MCF 10A (cell line): ENCODE results near the gene WDR4. TPM values are rescaled to one million over a fixed set of nuclear protein-coding genes. Genes with fewer than 3 reads are reported as not detected.
A peak's percentile ranks its signal among the peaks of the same experiment; 100 is the strongest.
"Not testable (repeated sequence)": the region's sequence is repeated elsewhere in the genome, so short reads cannot be mapped to it uniquely, and the experiment has no call there.

Experiments
- BruUV-seq: library from RNA; stranded (reverse); fragments of 400-500 nt; replicated peaks from 2 replicates; lab custom pipeline; 2021; lab: Mats Ljungman, UMichigan
- CTCF ChIA-PET: fragments of 300-600 bp; sonication (Branson Sonifier 250); formaldehyde crosslinking; extraction: SDS; loops from one replicate; lab custom pipeline; 2021; ENCODE audit warnings: antibody characterized with exemption, inconsistent platforms; lab: Yijun Ruan, JAX
- POLR2A ChIA-PET: fragments of 300-600, 350-650 bp; sonication (Branson Sonifier 250); formaldehyde crosslinking; extraction: SDS; loops from one replicate; lab custom pipeline; 2020; ENCODE audit warnings: antibody characterized with exemption, inconsistent platforms; lab: Yijun Ruan, JAX
- DNase-seq: peaks from one replicate; pipeline ENCODE4 v3.0.0-alpha.2; 2018; ENCODE audit not compliant: unreplicated experiment
- H3K27ac Mint-ChIP-seq: one replicate; pipeline ENCODE4 v1.8.0; 2022; ENCODE audit warnings: mild to moderate bottlenecking, low read depth, mixed read lengths; ENCODE audit not compliant: unreplicated experiment
- H3K27me3 Mint-ChIP-seq: one replicate; pipeline ENCODE4 v1.8.0; 2022; ENCODE audit warnings: mixed read lengths; ENCODE audit not compliant: insufficient read depth, unreplicated experiment
- H3K36me3 Mint-ChIP-seq: one replicate; pipeline ENCODE4 v1.8.0; 2022; ENCODE audit warnings: mild to moderate bottlenecking, moderate library complexity, mixed read lengths; ENCODE audit not compliant: insufficient read depth, unreplicated experiment
- H3K4me1 Mint-ChIP-seq: one replicate; pipeline ENCODE4 v1.8.0; 2022; ENCODE audit warnings: mixed read lengths; ENCODE audit not compliant: insufficient read depth, unreplicated experiment
- H3K4me3 Mint-ChIP-seq: one replicate; pipeline ENCODE4 v1.8.0; 2022; ENCODE audit warnings: mild to moderate bottlenecking, moderate library complexity, mixed read lengths; ENCODE audit not compliant: unreplicated experiment
- H3K9me3 Mint-ChIP-seq: one replicate; pipeline ENCODE4 v1.8.0; 2022; ENCODE audit warnings: mixed read lengths; ENCODE audit not compliant: unreplicated experiment
- CTCF ChIP-seq: fragments of 200-600 bp; IDR thresholded peaks from one replicate; pipeline ENCODE4 v1.8.0; 2022; ENCODE audit warnings: antibody characterized with exemption, mild to moderate bottlenecking; ENCODE audit not compliant: unreplicated experiment
- intact Hi-C: fragments of 100-400 bp; cut with micrococcal nuclease; formaldehyde crosslinking; loops from 2 replicates; pipeline ENCODE4 v1.14.1; 2022
- total RNA-seq: library from RNA; stranded (reverse); gene quantifications from 2 replicates; pipeline ENCODE4 v1.2.3, GENCODE V29; 2022

Gene WDR4
- total RNA-seq, 1 experiment from 2014 or later, result 34.4 TPM

DNA sequence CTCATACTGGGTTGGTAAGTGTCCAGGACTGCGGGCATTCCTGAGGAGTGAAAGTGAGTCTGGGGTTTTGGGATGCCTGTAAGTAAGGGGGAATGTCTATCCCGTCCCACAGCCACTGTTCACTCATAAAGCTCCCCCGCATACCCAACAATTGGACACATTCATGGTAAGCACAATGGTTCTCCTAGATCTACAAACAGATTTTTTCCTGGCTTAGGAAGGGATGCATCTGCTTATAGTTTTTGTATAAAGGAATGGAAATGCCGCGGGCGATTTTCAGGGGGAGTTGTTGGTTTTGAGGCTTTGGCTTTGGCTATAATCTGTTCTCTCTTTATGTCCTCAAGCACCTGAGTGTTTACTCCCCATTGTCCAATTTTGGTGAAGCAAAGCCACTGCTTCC lies 39.0 kb upstream of the WDR4 start:
- Mint-ChIP-seq H3K27ac (no peak overlapping the region), H3K9me3 (no peaks in the 10 kb centered on the region), H3K36me3 (peaks cover 15% of the 10 kb centered on the region), H3K4me1 (no peaks in the 10 kb centered on the region), H3K27me3 (no peaks in the 10 kb centered on the region), H3K4me3 (no peak overlapping the region)
- intact Hi-C loops, result no loop called here
- no peak for TF ChIP-seq CTCF
- CTCF ChIA-PET, result no interaction called here
- no peak for DNase-seq
- BruUV-seq, result no TSS peak
- POLR2A ChIA-PET, result no interaction called here

DNA sequence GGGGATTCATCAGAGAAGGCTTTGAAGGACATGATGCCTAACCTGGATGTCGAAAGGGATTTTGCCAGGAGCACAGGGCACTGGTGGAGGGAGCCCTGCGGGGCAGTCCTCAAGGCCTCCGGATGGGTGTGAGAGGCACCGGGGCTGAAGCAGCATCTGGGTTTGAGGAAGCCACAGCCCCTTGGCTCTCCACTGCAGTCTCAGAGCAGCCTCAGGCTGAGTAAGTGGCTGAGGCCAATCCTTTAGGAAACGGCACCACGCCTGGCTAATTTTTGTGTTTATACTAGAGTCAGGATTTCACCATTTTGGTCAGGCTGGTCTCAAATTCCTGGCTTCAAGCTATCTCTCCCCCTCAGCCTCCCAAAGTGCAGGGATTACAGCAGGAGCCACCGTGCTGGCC lies 34.1 kb upstream of the WDR4 start:
- CTCF ChIA-PET, result interaction anchor here (0.6 kb wide), 1 partner anchor 22 kb away, joined by 4 read pairs; no protein-coding TSS in a partner anchor
- no TSS peak for BruUV-seq
- Mint-ChIP-seq H3K4me1 (no peaks in the 10 kb centered on the region), H3K27ac (no peak overlapping the region), H3K27me3 (no peaks in the 10 kb centered on the region), H3K4me3 (no peak overlapping the region), H3K36me3 (peaks cover 58% of the 10 kb centered on the region), H3K9me3 (no peaks in the 10 kb centered on the region)
- POLR2A ChIA-PET, result no interaction called here
- no peak for DNase-seq
- intact Hi-C loops, result no loop called here
- no peak for TF ChIP-seq CTCF

GRCh38 chr21:42911920-42912319 lies 32.6 kb upstream of the WDR4 start:
- H3K27ac Mint-ChIP-seq, DNase-seq, BruUV-seq, H3K4me3 Mint-ChIP-seq, intact Hi-C loops, H3K27me3 Mint-ChIP-seq, CTCF ChIA-PET, H3K9me3 Mint-ChIP-seq, H3K4me1 Mint-ChIP-seq: not testable (repeated sequence)
- H3K36me3 Mint-ChIP-seq, result peaks cover 73% of the 10 kb centered on the region
- POLR2A ChIA-PET, result interaction anchor here (0.6 kb wide), 1 partner anchor 441 kb away, joined by 4 read pairs; no protein-coding TSS in a partner anchor

- H3K27ac Mint-ChIP-seq, H3K4me1 Mint-ChIP-seq, DNase-seq, BruUV-seq, H3K4me3 Mint-ChIP-seq, H3K27me3 Mint-ChIP-seq, intact Hi-C loops, H3K9me3 Mint-ChIP-seq: not testable (repeated sequence)
- CTCF ChIA-PET, result interaction anchor here (0.7 kb wide), 1 partner anchor 466 kb away, joined by 3 read pairs; no protein-coding TSS in a partner anchor
- POLR2A ChIA-PET, result interaction anchor here (1.1 kb wide), 1 partner anchor 65 kb away, joined by 4 read pairs; no protein-coding TSS in a partner anchor
- H3K36me3 Mint-ChIP-seq, result peaks cover 98% of the 10 kb centered on the region
Measured at GRCh38 chr21:42908484-42908883, 29.1 kb upstream of the WDR4 start.

DNA sequence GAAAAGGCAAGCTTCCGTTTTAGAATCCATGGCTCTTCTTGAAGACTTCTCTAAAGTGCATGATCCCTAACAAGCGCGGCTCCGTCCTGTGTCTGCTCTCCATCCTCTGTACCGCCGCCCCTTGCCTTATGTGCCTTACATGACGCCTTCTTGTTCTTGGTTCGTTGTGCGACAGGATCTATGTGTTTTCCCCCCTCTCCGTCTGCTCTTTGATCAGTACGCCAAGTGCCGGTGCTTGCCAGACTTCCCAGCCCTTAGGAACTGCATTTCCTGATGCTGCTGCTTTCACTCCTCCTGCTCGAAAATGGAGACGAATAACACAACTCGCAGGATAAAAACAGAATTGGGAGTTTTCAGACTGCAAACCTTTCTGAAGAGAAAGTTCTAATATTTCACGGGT lies 26.9 kb upstream of the WDR4 start:
- intact Hi-C loops, result no loop called here
- ChIA-PET CTCF (no interaction called here), POLR2A (interaction anchor here (0.6 kb wide), 1 partner anchor 76 kb away, joined by 3 read pairs; no protein-coding TSS in a partner anchor)
- TF ChIP-seq CTCF, result no peak
- Mint-ChIP-seq H3K9me3 (no peaks in the 10 kb centered on the region), H3K27ac (peak overlapping the region; percentile 27), H3K4me3 (no peak overlapping the region), H3K36me3 (peaks cover 100% of the 10 kb centered on the region), H3K27me3 (no peaks in the 10 kb centered on the region), H3K4me1 (no peaks in the 10 kb centered on the region)
- BruUV-seq, result no TSS peak
- DNase-seq, result no peak
